IPS-15b (cell line): ENCODE results near the gene ANGPTL5.
A peak's percentile ranks its signal among the peaks of the same experiment; 100 is the strongest.
"Not testable (repeated sequence)": the region's sequence is repeated elsewhere in the genome, so short reads cannot be mapped to it uniquely, and the experiment has no call there.

Experiments
- H3K27me3 ChIP-seq: one replicate; pipeline ENCODE4 v1.6.1; 2013; ENCODE audit warnings: low read length; ENCODE audit not compliant: control insufficient read depth, insufficient read depth
- H3K36me3 ChIP-seq: one replicate; pipeline ENCODE4 v1.6.1; 2013; ENCODE audit warnings: low read length; ENCODE audit not compliant: control insufficient read depth, insufficient read depth
- H3K4me1 ChIP-seq: one replicate; pipeline ENCODE4 v1.6.1; 2013; ENCODE audit warnings: mild to moderate bottlenecking, low read length; ENCODE audit not compliant: control insufficient read depth, insufficient read depth
- H3K4me3 ChIP-seq: one replicate; pipeline ENCODE4 v1.5.1; 2013; ENCODE audit warnings: low read depth, low read length
- H3K9ac ChIP-seq: one replicate; pipeline ENCODE4 v1.6.1; 2013; ENCODE audit warnings: low read depth, mild to moderate bottlenecking, low read length
- H3K9me3 ChIP-seq: one replicate; pipeline ENCODE4 v1.6.1; 2013; ENCODE audit warnings: mild to moderate bottlenecking, low read length; ENCODE audit not compliant: control insufficient read depth, insufficient read depth

ANGPTL5 gene

GRCh38 chr11:101916422-101916821, at the start of gene ANGPTL5:
Gene ANGPTL5, minus strand, starts transcription at chr11:101916522. Its CDS starts 8,613 bp downstream, at chr11:101907909.
- peak within 1 kb of the TSS; percentile 84 for H3K4me3 ChIP-seq
- peaks cover 3% of the 10 kb centered on the region for H3K4me1 ChIP-seq

GRCh38 chr11:101964200-101964599, 47.9 kb upstream of the ANGPTL5 start:
- not testable (repeated sequence) for H3K9me3 ChIP-seq, H3K27me3 ChIP-seq, H3K4me3 ChIP-seq, H3K9ac ChIP-seq, H3K4me1 ChIP-seq, H3K36me3 ChIP-seq

More at GRCh38 chr11:101916422-101916821, at the start of gene ANGPTL5:
- Histone ChIP-seq H3K36me3 (no peaks in the 10 kb centered on the region), H3K9me3 (no peaks in the 10 kb centered on the region), H3K9ac (peak within 1 kb of the TSS; percentile 57), H3K27me3 (no peaks in the 10 kb centered on the region)

- Histone ChIP-seq H3K4me3 (no peak overlapping the region), H3K36me3 (no peaks in the 10 kb centered on the region), H3K9me3 (no peaks in the 10 kb centered on the region), H3K27me3 (no peaks in the 10 kb centered on the region), H3K4me1 (no peaks in the 10 kb centered on the region), H3K9ac (no peak overlapping the region)
These were observed 43.9 kb upstream of the ANGPTL5 start for GRCh38 chr11:101960231-101960630.

- Histone ChIP-seq H3K9me3 (no peaks in the 10 kb centered on the region), H3K4me3 (no peak overlapping the region), H3K27me3 (no peaks in the 10 kb centered on the region), H3K4me1 (no peaks in the 10 kb centered on the region), H3K9ac (no peak overlapping the region), H3K36me3 (no peaks in the 10 kb centered on the region)
These were observed 39.4 kb upstream of the ANGPTL5 start for GRCh38 chr11:101955701-101956100.

- Histone ChIP-seq H3K9ac (no peak overlapping the region), H3K36me3 (no peaks in the 10 kb centered on the region), H3K4me3 (no peak overlapping the region), H3K9me3 (no peaks in the 10 kb centered on the region), H3K27me3 (no peaks in the 10 kb centered on the region), H3K4me1 (no peaks in the 10 kb centered on the region)
These were observed 39.0 kb upstream of the ANGPTL5 start for GRCh38 chr11:101955278-101955677.

GRCh38 chr11:101949680-101950220, 33.4 kb upstream of the ANGPTL5 start:
- Histone ChIP-seq H3K9me3 (no peaks in the 10 kb centered on the region), H3K4me1 (no peaks in the 10 kb centered on the region), H3K36me3 (no peaks in the 10 kb centered on the region), H3K27me3 (no peaks in the 10 kb centered on the region), H3K4me3 (no peak overlapping the region), H3K9ac (no peak overlapping the region)

GRCh38 chr11:101945448-101945847, 29.1 kb upstream of the ANGPTL5 start:
- H3K36me3 ChIP-seq = no peaks in the 10 kb centered on the region
- H3K9ac ChIP-seq = no peak overlapping the region
- no peaks in the 10 kb centered on the region for H3K27me3 ChIP-seq
- no peaks in the 10 kb centered on the region for H3K4me1 ChIP-seq
- no peaks in the 10 kb centered on the region for H3K9me3 ChIP-seq
- no peak overlapping the region for H3K4me3 ChIP-seq

GRCh38 chr11:101944923-101945322, 28.6 kb upstream of the ANGPTL5 start:
- Histone ChIP-seq H3K9me3 (no peaks in the 10 kb centered on the region), H3K9ac (no peak overlapping the region), H3K36me3 (no peaks in the 10 kb centered on the region), H3K27me3 (no peaks in the 10 kb centered on the region), H3K4me3 (no peak overlapping the region), H3K4me1 (no peaks in the 10 kb centered on the region)

GRCh38 chr11:101940901-101941520, 24.7 kb upstream of the ANGPTL5 start:
- Histone ChIP-seq H3K9ac (no peak overlapping the region), H3K27me3 (no peaks in the 10 kb centered on the region), H3K4me1 (no peaks in the 10 kb centered on the region), H3K36me3 (no peaks in the 10 kb centered on the region), H3K4me3 (no peak overlapping the region), H3K9me3 (no peaks in the 10 kb centered on the region)

- Histone ChIP-seq H3K9me3 (no peaks in the 10 kb centered on the region), H3K4me3 (no peak overlapping the region), H3K9ac (no peak overlapping the region), H3K36me3 (no peaks in the 10 kb centered on the region), H3K4me1 (no peaks in the 10 kb centered on the region), H3K27me3 (no peaks in the 10 kb centered on the region)
These were observed 15.4 kb upstream of the ANGPTL5 start for GRCh38 chr11:101931692-101932091.

GRCh38 chr11:101929294-101929915, 13.1 kb upstream of the ANGPTL5 start:
- no peaks in the 10 kb centered on the region for H3K9me3 ChIP-seq
- no peaks in the 10 kb centered on the region for H3K4me1 ChIP-seq
- no peak overlapping the region for H3K4me3 ChIP-seq
- H3K27me3 ChIP-seq = no peaks in the 10 kb centered on the region
- H3K36me3 ChIP-seq = no peaks in the 10 kb centered on the region
- no peak overlapping the region for H3K9ac ChIP-seq

- Histone ChIP-seq H3K36me3 (no peaks in the 10 kb centered on the region), H3K9ac (no peak overlapping the region)
These were observed 7.2 kb upstream of the ANGPTL5 start for GRCh38 chr11:101923554-101923953.

More at GRCh38 chr11:101923554-101923953, 7.2 kb upstream of the ANGPTL5 start:
- no peaks in the 10 kb centered on the region for H3K4me1 ChIP-seq
- no peaks in the 10 kb centered on the region for H3K9me3 ChIP-seq
- H3K27me3 ChIP-seq = no peaks in the 10 kb centered on the region
- no peak overlapping the region for H3K4me3 ChIP-seq
